ENCODE measurements around the gene VIPR2.

Gene VIPR2

DNA sequence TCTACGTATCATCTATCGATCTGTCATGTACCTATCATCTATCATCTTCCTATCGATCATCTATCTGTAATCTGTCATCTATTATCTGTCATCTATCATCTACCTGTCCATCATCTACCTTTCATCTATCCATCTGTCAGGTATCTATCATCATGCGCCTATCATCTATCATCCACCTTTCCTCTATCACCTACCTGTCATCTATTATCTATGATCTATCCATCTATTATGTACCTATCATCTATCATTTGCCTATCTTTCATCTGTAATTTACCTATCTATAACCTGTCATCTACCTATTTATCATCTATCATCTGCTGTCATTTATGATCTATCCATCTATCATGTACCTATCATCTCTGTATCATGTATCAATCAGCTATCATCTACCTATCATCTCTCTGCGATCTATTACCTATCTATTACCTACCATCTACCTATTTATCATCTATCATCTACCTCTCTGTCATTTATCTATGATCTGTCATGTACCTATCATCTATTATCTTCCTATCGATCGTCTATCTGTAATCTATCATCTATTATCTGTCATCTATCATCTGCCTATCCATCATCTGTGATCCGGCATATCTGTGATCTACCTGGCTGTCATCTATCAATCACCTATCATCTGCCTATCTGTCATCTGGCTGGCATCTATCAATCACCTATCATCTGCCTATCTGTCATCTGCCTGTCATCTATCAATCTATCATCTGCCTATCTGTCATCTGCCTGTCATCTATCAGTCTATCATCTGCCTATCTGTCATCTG, 1.6 kb upstream of the VIPR2 start:
- no peak overlapping the region for H3K4me3 ChIP-seq (replicated peaks; ENCODE audit: low read depth, low read length)
- TF ChIP-seq, protein P1, sequence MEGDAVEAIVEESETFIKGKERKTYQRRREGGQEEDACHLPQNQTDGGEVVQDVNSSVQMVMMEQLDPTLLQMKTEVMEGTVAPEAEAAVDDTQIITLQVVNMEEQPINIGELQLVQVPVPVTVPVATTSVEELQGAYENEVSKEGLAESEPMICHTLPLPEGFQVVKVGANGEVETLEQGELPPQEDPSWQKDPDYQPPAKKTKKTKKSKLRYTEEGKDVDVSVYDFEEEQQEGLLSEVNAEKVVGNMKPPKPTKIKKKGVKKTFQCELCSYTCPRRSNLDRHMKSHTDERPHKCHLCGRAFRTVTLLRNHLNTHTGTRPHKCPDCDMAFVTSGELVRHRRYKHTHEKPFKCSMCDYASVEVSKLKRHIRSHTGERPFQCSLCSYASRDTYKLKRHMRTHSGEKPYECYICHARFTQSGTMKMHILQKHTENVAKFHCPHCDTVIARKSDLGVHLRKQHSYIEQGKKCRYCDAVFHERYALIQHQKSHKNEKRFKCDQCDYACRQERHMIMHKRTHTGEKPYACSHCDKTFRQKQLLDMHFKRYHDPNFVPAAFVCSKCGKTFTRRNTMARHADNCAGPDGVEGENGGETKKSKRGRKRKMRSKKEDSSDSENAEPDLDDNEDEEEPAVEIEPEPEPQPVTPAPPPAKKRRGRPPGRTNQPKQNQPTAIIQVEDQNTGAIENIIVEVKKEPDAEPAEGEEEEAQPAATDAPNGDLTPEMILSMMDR (IDR thresholded peaks at IDR 0.05; ENCODE audit: low read length, missing control alignments), result no peak
- no peak for DNase-seq (ENCODE audit: low read depth)

DNA sequence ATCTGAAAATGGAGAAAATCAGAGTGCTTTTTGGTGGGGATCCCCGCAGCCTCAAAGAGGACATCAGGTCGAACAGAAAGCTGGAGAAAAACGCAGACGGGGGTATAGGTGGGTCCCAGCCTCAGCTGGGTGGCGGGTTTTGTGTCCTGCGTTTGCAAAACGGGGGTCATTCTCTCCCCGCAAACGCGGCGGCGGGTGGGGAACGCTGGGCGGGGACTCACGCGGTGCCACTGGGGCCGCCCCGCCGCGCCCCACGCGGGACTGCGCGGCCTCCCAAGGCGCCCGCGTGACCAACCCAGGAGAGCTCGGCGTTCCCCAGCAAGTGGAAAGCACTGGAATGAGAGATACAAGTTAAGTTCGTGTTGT, 806 bp upstream of the VIPR2 start:
- DNase-seq (ENCODE audit: low read depth), result no peak
- TF ChIP-seq, protein P1 (IDR thresholded peaks at IDR 0.05; ENCODE audit: low read length, missing control alignments), result no peak
- no peak overlapping the region for H3K4me3 ChIP-seq (replicated peaks; ENCODE audit: low read depth, low read length)

DNA sequence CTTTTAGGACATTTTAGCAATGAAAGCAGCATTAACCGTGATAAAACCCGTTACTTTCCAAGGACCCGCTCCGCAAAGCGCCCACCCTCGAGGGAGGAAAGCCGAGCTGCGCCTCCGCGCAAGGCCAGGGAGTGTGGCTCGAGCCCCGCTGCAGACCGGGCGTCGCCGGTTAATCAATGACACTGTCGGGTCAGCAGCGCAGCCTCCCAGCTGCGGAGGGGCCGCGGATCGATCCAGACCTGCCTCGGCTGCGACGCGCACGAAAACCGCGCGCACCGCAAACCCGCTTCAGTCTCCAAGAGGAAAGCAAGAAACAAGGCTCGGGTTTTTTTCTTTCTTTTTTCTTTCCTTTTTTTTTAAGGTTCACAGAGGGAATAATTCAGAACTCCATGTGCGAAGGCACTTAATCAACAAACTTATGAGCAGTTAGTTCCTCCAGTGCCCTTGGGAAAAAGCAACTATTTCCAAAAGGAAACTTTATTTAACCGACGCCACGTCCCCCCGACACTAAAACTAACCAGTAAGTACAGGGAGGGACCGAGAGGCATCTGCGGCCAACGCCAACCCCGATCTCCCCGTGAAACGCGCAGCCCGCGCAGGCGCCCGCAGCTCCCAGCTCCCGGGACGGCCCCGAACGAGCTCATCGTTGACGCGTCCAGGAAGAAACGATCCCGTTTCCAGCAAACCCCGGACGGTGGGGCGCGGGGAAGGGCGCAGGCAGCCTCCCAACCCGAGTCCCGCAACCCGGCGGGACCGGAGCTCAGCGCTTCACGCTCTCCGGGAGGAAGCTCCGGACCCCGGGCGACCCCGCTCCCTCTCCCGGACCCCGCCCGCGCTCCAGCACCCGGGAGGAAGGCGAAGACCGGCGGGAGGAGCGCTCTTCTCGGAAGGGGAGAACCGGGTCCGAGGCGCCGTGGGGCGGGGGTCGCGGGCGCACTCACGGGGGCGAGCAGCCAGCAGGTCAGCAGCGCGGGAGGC, 598 bp downstream of the VIPR2 start:
- TF ChIP-seq, protein P1 (IDR thresholded peaks at IDR 0.05; ENCODE audit: low read length, missing control alignments), result no peak
- no peak for DNase-seq (ENCODE audit: low read depth)
- H3K4me3 ChIP-seq (replicated peaks; ENCODE audit: low read depth, low read length), result no peak overlapping the region

DNA sequence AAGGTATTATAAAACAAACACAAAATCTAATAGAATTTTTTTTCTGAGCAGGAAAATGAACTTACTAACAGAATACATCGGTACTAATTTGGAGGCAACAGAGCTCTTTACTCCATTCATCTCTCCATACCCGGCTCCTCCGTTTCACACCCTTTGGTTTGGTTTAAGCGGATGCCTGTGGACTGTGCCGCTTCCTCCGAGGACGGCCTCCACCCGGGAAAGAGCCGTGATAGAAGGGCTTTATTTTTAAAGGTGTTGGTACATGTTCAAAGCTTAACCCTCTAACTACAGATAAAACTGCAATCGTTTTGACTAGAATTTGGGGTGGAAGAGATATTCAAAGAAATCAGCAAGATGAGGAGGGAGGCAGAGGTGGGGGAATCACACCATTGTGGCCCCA, 1.9 kb downstream of the VIPR2 start:
- TF ChIP-seq, protein P1 (IDR thresholded peaks at IDR 0.05; ENCODE audit: low read length, missing control alignments), result no peak
- DNase-seq (ENCODE audit: low read depth), result no peak
- no peak overlapping the region for H3K4me3 ChIP-seq (replicated peaks; ENCODE audit: low read depth, low read length)

DNA sequence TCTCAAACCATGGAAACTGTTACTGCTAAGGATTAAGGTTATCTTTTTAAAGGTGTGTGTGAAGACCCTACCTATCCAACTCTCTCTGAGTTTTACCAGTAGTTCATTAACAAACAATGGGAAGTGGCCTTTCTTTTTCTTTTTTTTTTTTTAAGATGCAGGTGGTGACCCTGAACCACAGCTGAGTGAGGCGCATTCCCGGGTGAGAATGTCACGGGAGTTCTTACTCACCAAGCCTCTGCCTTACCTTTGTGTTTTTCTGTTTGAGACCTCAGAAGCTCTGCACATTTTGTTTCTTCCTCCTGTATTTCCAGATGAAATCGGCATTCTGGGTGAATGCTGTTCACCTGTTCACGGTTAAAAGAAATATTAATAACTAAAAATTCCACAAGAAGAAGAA, 2.5 kb downstream of the VIPR2 start:
- no peak overlapping the region for H3K4me3 ChIP-seq (replicated peaks; ENCODE audit: low read depth, low read length)
- DNase-seq (ENCODE audit: low read depth), result no peak
- TF ChIP-seq, protein P1 (IDR thresholded peaks at IDR 0.05; ENCODE audit: low read length, missing control alignments), result no peak

DNA sequence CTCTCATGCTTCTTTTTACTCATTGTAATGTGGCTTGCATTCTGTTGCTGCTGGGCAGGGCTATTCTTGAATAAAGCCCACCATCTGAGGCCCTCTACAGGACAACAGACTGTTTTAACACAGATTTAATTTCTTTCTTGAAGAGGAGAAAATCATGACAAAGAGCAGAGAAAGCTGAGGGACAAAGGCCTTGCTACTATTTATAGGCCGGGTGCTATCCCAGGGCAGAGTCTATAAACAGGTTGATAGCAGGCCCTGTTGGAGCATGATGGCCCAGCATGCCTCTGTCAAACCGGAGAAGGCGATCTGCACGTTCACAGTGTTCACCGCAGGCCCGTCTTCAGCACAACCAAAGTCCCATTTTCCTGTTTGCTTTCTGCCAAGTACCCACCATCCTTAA, 3.0 kb downstream of the VIPR2 start:
- no peak overlapping the region for H3K4me3 ChIP-seq (replicated peaks; ENCODE audit: low read depth, low read length)
- DNase-seq (ENCODE audit: low read depth), result no peak
- TF ChIP-seq, protein P1 (IDR thresholded peaks at IDR 0.05; ENCODE audit: low read length, missing control alignments), result no peak

Measured in fibroblast of pulmonary artery (primary cell).